ENCODE results near the gene COL4A2. TPM values are rescaled to one million over a fixed set of nuclear protein-coding genes. Genes with fewer than 3 reads are reported as not detected.

COL4A2 gene
- polyA plus RNA-seq, 3 donors, result 93.5 to 632 (median 260) TPM

- WGBS, 3 donors, result 46 to 71% (median 52%) methylated on average over 14 of the region's 14 CpGs
- no peak overlapping the region for H3K27ac ChIP-seq (ENCODE audit: low read depth, low read length)
These were observed 90.5 kb downstream of the COL4A2 start for GRCh38 chr13:110397436-110398115.

GRCh38 chr13:110398564-110399507, 91.8 kb downstream of the COL4A2 start:
- 77 to 82% (median 78%) methylated on average over 7 of the region's 7 CpGs for WGBS, 3 donors
- no peak overlapping the region for H3K27ac ChIP-seq (ENCODE audit: low read depth, low read length)

- 49 to 70% (median 52%) methylated on average over 2 of the region's 2 CpGs for WGBS, 3 donors
- no peak overlapping the region for H3K27ac ChIP-seq (ENCODE audit: low read depth, low read length)
These were observed 92.7 kb downstream of the COL4A2 start for GRCh38 chr13:110399801-110400200.

GRCh38 chr13:110400786-110401533, 93.9 kb downstream of the COL4A2 start:
- 36 to 60% (median 45%) methylated on average over 3 of the region's 3 CpGs for WGBS, 3 donors
- H3K27ac ChIP-seq (ENCODE audit: low read depth, low read length), result no peak overlapping the region

GRCh38 chr13:110402299-110403069, 95.4 kb downstream of the COL4A2 start:
- no peak overlapping the region for H3K27ac ChIP-seq (ENCODE audit: low read depth, low read length)
- WGBS, 3 donors, result 83 to 94% (median 94%) methylated on average over 9 of the region's 9 CpGs

- 87 to 100% (median 90%) methylated on average over 1 of the region's 1 CpG for WGBS, 3 donors
- no peak overlapping the region for H3K27ac ChIP-seq (ENCODE audit: low read depth, low read length)
These were observed 96.2 kb downstream of the COL4A2 start for GRCh38 chr13:110403315-110403714.

GRCh38 chr13:110403721-110404120, 96.6 kb downstream of the COL4A2 start:
- H3K27ac ChIP-seq (ENCODE audit: low read depth, low read length), result no peak overlapping the region
- WGBS, 3 donors, result 67 to 80% (median 69%) methylated on average over 2 of the region's 2 CpGs

- WGBS, 3 donors, result 62 to 96% (median 92%) methylated on average over 4 of the region's 4 CpGs
- H3K27ac ChIP-seq (ENCODE audit: low read depth, low read length), result no peak overlapping the region
These were observed 97.2 kb downstream of the COL4A2 start for GRCh38 chr13:110404321-110404720.

- H3K27ac ChIP-seq (ENCODE audit: low read depth, low read length), result no peak overlapping the region
- 61 to 71% (median 69%) methylated on average over 12 of the region's 12 CpGs for WGBS, 3 donors
These were observed 98.7 kb downstream of the COL4A2 start for GRCh38 chr13:110405597-110406450.

GRCh38 chr13:110407021-110407420, 99.9 kb downstream of the COL4A2 start:
- WGBS, 3 donors, result 75 to 82% (median 77%) methylated on average over 14 of the region's 14 CpGs
- H3K27ac ChIP-seq (ENCODE audit: low read depth, low read length), result no peak overlapping the region

- WGBS, 3 donors, result 29 to 35% (median 34%) methylated on average over 9 of the region's 9 CpGs
- H3K27ac ChIP-seq (ENCODE audit: low read depth, low read length), result no peak overlapping the region
These were observed 100.4 kb downstream of the COL4A2 start for GRCh38 chr13:110407531-110407930.

GRCh38 chr13:110408286-110408685, 101.2 kb downstream of the COL4A2 start:
- H3K27ac ChIP-seq (ENCODE audit: low read depth, low read length), result no peak overlapping the region
- WGBS, 3 donors, result 77 to 82% (median 80%) methylated on average over 12 of the region's 12 CpGs

- H3K27ac ChIP-seq (ENCODE audit: low read depth, low read length), result no peak overlapping the region
- WGBS, 3 donors, result 45 to 62% (median 50%) methylated on average over 13 of the region's 13 CpGs
These were observed 102.5 kb downstream of the COL4A2 start for GRCh38 chr13:110409581-110409992.

GRCh38 chr13:110410000-110410399, 102.9 kb downstream of the COL4A2 start:
- WGBS, 3 donors, result 74 to 80% (median 77%) methylated on average over 10 of the region's 10 CpGs
- H3K27ac ChIP-seq (ENCODE audit: low read depth, low read length), result no peak overlapping the region

GRCh38 chr13:110410936-110411687, 104.0 kb downstream of the COL4A2 start:
- 68 to 72% (median 69%) methylated on average over 12 of the region's 12 CpGs for WGBS, 3 donors
- peak overlapping the region; percentile 51 for H3K27ac ChIP-seq (ENCODE audit: low read depth, low read length)

- 58 to 68% (median 67%) methylated on average over 3 of the region's 3 CpGs for WGBS, 3 donors
- H3K27ac ChIP-seq (ENCODE audit: low read depth, low read length), result no peak overlapping the region
These were observed 104.6 kb downstream of the COL4A2 start for GRCh38 chr13:110411688-110412059.

Data from adipose tissue (tissue), 3 donors.